SK-N-SH (cell line): ENCODE measurements around the gene LLGL2.

Experiments
- CTCF ChIP-seq: fragments of 200-600 bp; sonication (generic); IDR thresholded peaks from 2 replicates; pipeline ENCODE4 v1.6.1; 2017; ENCODE audit warnings: antibody characterized with exemption, mild to moderate bottlenecking, moderate library complexity
- MXI1 ChIP-seq: IDR thresholded peaks from 2 replicates; pipeline ENCODE4 v1.6.1; 2012; ENCODE audit warnings: mild to moderate bottlenecking, low read depth, low read length, improper control_type of control experiment

GRCh38 chr17:75544250-75544649 lies 18.8 kb downstream of the LLGL2 start:
- TF ChIP-seq CTCF (no peak), MXI1 (no peak)
